HG02759 (cell line): Measurements from ENCODE around the gene NUFIP2.
"Not testable (repeated sequence)": the region's sequence is repeated elsewhere in the genome, so short reads cannot be mapped to it uniquely, and the experiment has no call there.

Experiments
- ATAC-seq: cut with Tn5 transposase; IDR thresholded peaks from one replicate; pipeline ENCODE4 v1.9.1; 2021; ENCODE audit warnings: mild to moderate bottlenecking, moderate library complexity; ENCODE audit not compliant: unreplicated experiment

Gene NUFIP2

DNA sequence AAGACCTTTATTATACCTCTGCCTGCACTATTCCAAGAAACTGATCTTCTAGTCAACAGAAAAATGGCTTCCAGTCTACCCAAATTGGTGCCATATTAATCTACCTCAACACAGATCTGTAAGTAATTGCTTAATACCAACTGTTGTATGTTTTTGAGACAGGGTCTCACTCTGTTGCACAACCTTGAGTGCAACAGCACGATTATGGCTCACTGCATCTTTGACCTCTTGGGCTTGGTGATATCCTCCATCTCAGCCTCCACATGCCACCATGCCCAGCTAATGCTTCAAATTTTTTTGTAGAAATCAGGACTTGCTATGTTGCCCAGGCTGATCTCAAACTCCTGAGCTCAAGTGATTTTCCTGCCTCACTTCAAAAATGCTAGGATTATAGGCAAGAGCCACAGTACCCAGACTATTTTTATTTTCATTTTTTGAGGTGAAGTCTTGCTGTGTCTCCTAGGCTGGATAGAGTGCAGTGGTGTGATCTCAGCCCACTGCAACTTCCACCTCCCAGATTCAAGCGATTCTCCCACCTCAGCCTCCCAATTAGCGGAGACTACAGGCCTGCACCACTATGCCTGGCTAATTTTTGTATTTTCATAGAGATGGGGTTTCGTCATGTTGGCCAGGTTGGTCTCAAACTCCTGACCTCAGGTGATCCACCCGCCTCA, 14.4 kb downstream of the NUFIP2 start:
- ATAC-seq: no peak

GRCh38 chr17:29278692-29279091, 15.3 kb downstream of the NUFIP2 start:
- no peak for ATAC-seq

GRCh38 chr17:29273924-29274323, 20.0 kb downstream of the NUFIP2 start:
- ATAC-seq: no peak

GRCh38 chr17:29271980-29272379, 22.0 kb downstream of the NUFIP2 start:
- not testable (repeated sequence) for ATAC-seq

- ATAC-seq: no peak
Measured at GRCh38 chr17:29263916-29264315, 30.0 kb downstream of the NUFIP2 start.

- no peak for ATAC-seq
Measured at GRCh38 chr17:29257756-29258155, 36.2 kb downstream of the NUFIP2 start.

DNA sequence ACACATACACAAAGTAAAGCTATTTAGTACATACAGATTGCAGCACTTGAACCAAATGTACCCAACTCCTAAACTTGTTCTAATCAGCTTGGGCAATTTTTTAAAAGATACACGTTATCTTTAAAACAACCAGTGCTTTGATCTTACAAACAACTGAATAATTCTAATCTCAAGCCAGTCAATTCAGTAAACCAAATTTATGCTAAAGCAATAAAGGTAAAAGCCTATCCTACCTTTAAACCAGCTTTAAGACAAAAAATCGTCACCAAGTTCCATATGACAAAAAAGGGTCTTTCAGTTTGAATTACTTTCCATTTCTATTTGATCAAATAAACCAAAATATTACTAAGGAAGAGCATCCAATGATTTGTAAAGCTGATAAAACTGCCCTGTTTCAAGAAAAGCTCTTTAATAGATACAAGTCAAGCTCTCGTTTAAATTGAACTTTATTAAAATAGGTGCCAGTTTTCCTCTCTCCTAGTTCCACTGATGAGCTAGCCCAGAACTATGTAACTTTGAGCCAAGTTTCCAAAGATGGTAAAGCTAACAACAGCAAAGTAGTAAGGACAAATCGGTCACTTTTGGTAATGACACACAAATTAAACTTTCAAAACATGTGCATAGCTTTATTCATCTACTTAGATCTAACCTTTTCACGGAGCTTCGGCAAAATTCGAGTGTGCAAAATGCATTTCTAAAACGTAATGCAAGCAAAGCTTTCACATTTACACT, 37.0 kb downstream of the NUFIP2 start:
- no peak for ATAC-seq

GRCh38 chr17:29255926-29256522, 37.9 kb downstream of the NUFIP2 start:
- ATAC-seq: no peak

DNA sequence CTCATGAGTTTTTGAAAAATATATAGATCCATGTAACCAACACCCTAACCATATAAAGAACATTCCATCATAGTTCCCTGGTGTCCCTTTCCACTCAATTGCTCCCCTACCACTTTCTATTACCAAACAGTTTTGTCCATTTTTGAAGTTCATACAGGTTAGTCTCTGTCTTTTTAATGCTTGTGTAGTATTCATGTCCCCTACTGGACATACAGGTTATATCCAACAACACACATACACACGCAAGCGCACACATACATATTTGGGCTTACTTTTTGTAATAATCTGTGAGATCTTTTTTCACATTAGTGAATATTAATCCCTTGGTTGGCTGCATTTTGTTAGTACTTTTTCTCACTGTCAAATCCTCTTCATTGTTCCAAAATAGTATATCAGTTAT, 40.9 kb downstream of the NUFIP2 start:
- no peak for ATAC-seq

DNA sequence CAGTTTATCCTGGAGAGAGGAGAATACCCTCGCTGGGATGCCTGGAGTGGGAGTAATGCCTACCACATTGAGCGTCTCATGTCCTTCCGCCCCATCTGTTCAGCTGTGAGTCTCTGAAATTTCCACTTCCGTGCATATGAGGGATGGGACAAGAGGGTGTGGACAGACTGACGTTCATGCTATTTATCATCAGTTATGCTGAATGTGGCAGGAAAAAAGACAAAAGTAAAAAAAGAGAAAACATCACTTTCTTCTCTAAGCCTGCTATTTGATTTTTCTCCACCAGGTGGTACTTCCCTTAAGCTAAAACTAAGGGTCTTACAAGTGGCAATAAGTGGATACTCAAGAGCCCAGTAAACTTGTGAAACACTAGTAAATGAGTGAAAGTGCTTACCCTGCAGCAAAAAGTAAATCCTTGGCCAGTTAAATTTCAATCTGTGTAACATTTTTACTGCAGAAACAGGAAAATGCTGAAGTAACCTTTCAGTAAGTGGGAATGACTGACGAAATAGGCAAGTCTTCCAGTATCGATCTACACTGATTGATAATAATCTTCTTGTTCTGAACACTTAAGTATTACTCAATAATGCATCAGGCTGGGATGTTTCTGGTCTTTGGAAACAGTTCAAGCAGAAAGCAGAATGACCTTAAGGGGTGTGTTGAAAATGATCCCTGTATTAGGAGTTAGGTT, 41.7 kb downstream of the NUFIP2 start:
- no peak for ATAC-seq

DNA sequence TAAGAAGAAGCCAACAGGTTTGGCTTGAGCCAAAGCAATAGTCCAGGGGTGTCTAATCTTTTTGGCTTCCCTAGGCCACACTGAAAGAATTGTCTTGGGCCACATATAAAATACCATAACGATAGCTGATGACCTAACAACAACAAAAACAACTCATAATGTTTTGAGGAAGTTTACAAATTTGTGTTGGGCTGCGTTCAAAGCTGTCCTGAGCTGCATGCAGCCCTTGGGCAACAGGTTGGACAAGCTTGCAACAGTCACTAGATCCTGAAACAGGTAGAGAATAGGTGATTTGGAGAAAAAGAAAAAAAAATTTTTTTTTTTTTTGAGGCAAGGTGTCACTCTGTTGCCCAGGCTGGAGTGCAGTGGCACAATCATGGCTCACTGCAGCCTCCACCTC, 42.8 kb downstream of the NUFIP2 start:
- no peak for ATAC-seq

DNA sequence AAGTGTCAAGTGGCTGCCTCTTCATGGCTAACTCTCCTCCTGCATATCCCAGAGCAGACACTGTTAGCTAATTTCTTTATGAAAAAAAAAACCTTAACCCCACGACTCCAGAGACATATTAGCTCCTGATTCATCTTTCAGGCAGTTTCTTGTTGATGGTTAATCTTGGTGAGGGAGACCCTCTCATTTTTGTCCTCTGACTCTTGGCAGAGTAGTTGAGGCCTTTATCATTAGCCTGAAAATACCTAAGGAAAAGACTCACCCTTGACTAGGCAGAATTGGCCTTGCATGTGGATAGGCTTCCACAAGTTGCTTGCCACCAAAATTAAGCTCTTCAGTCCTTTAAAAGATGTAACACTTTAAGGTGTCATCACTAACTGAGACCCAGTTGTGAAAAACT, 43.3 kb downstream of the NUFIP2 start:
- no peak for ATAC-seq

DNA sequence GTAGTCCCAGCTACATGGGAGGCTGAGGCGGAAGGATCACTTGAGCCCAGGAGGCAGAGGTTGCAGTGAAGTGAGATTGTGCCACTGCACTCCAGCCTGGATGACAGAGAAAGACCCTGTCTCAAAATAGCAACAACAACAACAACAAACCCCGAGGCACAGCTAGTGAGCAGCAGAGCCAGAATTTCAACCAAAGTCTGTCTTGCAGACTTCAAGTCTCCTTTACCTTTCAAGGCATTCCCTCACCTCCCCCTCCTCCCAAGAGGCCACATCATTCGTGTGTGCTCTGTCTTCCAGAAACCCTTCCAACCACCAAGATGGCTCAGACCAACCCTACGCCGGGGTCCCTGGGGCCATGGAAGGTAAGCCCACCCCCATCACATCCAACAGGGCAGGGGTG, 45.1 kb downstream of the NUFIP2 start:
- no peak for ATAC-seq

DNA sequence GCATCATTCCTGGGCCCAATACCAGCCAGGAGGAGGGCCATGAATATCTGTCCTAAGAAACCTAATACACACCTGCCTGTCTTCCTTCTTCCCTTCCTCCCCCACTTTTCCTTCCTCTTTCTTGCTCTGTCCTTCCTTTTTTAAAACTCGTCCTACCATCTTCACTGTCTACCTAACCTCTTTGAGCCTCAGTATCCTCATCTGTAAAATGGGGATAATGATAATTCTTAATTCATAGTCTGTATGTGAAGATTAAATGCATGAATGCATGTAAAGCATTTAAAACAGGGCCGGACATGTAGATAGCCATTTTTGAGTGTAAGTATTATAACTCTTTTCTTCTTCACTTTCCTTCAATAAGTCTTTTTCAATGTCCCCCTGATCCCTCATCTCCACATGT, 46.7 kb downstream of the NUFIP2 start:
- ATAC-seq: no peak

DNA sequence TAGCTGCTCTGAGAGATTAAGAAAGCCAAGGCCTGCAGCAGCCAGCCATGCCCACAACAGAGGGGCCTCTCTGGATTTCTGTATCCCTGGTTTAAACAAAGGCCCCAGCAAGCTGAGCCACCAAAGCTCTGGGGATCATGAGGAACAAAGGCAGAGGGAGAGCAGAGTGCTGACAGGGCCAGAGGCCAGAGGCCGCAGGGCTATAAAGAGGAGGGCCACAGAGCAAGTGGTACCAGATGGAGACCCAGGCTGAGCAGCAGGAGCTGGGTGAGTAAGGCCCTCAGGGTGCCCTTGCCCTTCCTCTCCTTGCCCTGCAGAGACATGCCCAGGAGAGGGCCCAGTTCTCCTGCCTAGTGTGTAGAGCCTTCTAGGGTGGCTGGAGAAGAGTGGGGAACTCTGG, 47.3 kb downstream of the NUFIP2 start, which contains the start of gene CRYBA1:
Gene CRYBA1 (plus strand): TSS at position 232 of the 400 bp plus-strand sequence. CDS start 5 bp downstream, at position 237.
- ATAC-seq: no peak

DNA sequence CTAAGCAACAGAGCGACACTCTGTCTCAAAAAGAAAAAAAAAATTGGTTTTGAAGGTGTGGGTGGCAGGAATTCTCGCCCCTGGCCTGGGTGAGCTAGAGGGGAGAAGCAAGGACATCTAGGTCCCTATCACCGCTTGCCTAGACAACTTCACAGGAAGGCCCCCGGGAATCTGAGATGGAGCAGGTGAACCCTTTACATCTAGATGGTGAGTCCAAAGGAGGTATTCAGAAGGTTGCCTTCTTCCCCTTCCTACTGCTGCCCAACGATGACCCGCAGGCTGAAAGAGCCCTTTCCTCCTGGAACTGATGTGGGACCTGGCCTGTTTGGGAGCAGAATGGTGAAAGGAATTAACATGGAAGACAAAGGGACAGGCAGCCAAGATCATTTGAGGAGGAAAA, 48.5 kb downstream of the NUFIP2 start:
- no peak for ATAC-seq

DNA sequence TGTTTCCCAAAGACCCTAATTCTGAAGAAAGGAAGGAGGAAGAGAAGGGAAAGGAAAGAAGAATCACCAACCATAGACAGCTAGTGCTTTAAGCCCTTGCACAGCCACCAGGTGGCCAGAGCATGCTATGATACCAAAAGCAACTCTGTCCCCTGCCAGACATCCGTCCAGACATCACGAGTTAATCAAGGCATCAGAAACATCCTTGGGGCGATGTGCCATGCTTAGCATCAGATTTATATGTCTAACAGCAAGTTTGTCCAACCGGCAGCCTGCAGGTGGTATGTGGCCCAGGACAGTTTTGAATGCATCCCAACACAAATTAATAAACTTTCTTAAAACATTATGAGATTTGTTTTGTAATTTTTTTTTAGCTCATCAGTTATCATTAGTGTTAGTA, 50.2 kb downstream of the NUFIP2 start:
- no peak for ATAC-seq

- no peak for ATAC-seq
Measured at GRCh38 chr17:29242790-29243189, 51.2 kb downstream of the NUFIP2 start.

DNA sequence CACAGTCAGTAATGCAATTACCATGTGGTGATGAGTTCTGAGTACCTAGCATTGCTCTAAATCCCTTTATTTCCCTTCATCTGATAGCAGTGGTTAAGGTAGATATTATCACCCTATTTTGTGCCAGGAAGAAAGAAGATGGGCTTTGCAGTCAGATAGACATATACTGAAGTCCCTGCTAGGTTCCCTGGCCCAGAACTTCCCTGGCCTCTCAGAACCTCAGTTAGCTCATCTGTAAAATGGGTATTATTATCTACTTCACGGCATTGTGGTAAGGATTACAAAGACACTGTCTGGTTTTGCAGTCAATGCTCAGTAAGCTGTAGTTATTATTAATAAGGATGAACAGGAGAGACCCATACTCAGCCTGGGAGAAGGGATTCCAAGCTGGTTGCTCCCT, 51.9 kb downstream of the NUFIP2 start:
- no peak for ATAC-seq

- no peak for ATAC-seq
Measured at GRCh38 chr17:29240968-29241963, 52.7 kb downstream of the NUFIP2 start.
